ENCODE data around the gene CLCN1.

CLCN1 gene

DNA sequence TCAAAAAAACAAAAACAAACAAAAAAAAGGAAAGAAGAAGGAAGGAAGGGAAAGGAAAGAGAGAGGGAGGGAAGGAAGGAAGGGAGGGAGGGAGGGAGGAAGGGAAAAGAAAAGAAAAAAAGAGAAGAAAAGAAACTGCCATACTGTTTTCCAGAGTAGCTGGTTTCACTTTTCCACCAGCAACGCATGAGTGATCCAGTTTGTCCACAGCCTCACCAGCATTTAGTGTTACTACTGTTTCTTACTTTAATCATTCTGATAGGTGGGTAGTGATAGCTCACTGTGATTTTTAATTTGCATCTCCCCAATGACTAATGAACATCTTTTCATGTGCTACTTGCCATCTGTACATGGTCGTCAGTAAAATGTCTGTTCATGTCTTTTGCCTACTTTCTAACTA, 43.0 kb upstream of the CLCN1 start:
- no peaks in the 10 kb centered on the region for H3K9me3 ChIP-seq (ENCODE audit: low read length)
- no peak overlapping the region for H3K4me3 ChIP-seq (ENCODE audit: low read depth, low read length, poor library complexity, severe bottlenecking)
- H3K36me3 ChIP-seq (ENCODE audit: insufficient read depth, low read length) = peaks cover 23% of the 10 kb centered on the region
- H3K4me2 ChIP-seq (ENCODE audit: low read length) = no peak overlapping the region
- no peak overlapping the region for H3K27ac ChIP-seq (ENCODE audit: low read depth, low read length, poor library complexity, severe bottlenecking)
- H3K27me3 ChIP-seq (ENCODE audit: insufficient read depth, low read length) = no peaks in the 10 kb centered on the region
- no peak overlapping the region for H2AFZ ChIP-seq (ENCODE audit: low read length)
- H3K79me2 ChIP-seq (ENCODE audit: insufficient read depth, low read length) = no peaks in the 10 kb centered on the region
- H4K20me1 ChIP-seq (ENCODE audit: insufficient read depth, low read length) = no peaks in the 10 kb centered on the region
- no peaks in the 10 kb centered on the region for H3F3A ChIP-seq (ENCODE audit: insufficient read depth, low read length)
- TF ChIP-seq, protein P1, sequence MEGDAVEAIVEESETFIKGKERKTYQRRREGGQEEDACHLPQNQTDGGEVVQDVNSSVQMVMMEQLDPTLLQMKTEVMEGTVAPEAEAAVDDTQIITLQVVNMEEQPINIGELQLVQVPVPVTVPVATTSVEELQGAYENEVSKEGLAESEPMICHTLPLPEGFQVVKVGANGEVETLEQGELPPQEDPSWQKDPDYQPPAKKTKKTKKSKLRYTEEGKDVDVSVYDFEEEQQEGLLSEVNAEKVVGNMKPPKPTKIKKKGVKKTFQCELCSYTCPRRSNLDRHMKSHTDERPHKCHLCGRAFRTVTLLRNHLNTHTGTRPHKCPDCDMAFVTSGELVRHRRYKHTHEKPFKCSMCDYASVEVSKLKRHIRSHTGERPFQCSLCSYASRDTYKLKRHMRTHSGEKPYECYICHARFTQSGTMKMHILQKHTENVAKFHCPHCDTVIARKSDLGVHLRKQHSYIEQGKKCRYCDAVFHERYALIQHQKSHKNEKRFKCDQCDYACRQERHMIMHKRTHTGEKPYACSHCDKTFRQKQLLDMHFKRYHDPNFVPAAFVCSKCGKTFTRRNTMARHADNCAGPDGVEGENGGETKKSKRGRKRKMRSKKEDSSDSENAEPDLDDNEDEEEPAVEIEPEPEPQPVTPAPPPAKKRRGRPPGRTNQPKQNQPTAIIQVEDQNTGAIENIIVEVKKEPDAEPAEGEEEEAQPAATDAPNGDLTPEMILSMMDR (IDR thresholded peaks at IDR 0.05; ENCODE audit: low read length) = no peak
- no peak for TF ChIP-seq EZH2 (IDR thresholded peaks at IDR 0.05; ENCODE audit: borderline replicate concordance, low read length)
- H3K9ac ChIP-seq (ENCODE audit: low read length) = no peak overlapping the region
- no peaks in the 10 kb centered on the region for H3K9me2 ChIP-seq (ENCODE audit: low read depth, low read length)
- H3K4me1 ChIP-seq (ENCODE audit: insufficient read depth, low read length, severe bottlenecking) = no peaks in the 10 kb centered on the region

DNA sequence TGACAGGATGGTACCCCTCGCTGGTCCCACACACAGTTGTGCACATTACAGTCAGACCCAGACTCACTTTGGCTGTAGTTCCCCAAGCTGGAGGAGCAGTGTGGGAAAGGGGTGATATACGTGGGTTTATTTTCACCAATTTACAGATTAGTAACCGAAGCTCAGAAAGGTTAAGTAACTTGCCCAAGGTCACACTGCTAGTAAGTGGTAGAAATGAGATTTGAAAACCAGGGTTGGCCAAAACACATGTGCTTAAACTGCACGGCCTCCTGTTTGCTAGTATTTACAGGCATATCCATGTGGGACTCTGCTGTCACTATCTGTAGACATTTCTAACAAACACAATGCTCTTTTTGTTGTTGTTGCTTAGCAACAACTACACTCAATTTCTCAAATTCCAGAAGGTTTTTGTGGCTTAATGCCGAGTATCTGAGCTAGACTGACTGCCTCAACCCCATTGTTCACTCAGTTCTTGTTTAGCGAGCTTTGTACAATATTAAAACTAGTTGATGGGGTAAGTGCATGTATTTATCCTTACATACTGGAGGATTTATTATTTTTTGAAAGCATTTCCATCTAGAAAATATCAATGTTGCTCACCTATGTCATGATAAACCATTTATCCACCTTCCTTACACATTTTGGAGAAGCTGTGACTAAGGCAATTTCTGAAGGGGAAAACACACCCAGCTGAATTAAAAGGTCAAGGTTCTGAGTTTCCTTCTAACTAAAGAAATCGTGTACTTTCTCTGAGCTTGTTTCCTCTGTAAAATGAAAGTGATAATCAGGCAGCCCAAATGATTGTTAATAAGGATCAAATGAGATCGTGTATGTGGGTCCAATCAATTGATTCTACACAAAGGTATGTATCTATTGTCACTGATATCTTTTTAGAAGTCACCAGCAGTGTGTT, 36.5 kb upstream of the CLCN1 start:
- TF ChIP-seq EZH2 (IDR thresholded peaks at IDR 0.05; ENCODE audit: borderline replicate concordance, low read length) = no peak
- TF ChIP-seq, protein P1 (IDR thresholded peaks at IDR 0.05; ENCODE audit: low read length) = no peak
- H3K4me3 ChIP-seq (ENCODE audit: low read depth, low read length, poor library complexity, severe bottlenecking) = no peak overlapping the region
- H3K9me2 ChIP-seq (ENCODE audit: low read depth, low read length) = no peaks in the 10 kb centered on the region
- H4K20me1 ChIP-seq (ENCODE audit: insufficient read depth, low read length) = no peaks in the 10 kb centered on the region
- no peaks in the 10 kb centered on the region for H3K79me2 ChIP-seq (ENCODE audit: insufficient read depth, low read length)
- H3F3A ChIP-seq (ENCODE audit: insufficient read depth, low read length) = no peaks in the 10 kb centered on the region
- H3K27ac ChIP-seq (ENCODE audit: low read depth, low read length, poor library complexity, severe bottlenecking) = no peak overlapping the region
- H2AFZ ChIP-seq (ENCODE audit: low read length) = no peak overlapping the region
- H3K27me3 ChIP-seq (ENCODE audit: insufficient read depth, low read length) = no peaks in the 10 kb centered on the region
- H3K36me3 ChIP-seq (ENCODE audit: insufficient read depth, low read length) = no peaks in the 10 kb centered on the region
- no peak overlapping the region for H3K9ac ChIP-seq (ENCODE audit: low read length)
- H3K4me1 ChIP-seq (ENCODE audit: insufficient read depth, low read length, severe bottlenecking) = peaks cover 8% of the 10 kb centered on the region
- no peak overlapping the region for H3K4me2 ChIP-seq (ENCODE audit: low read length)
- H3K9me3 ChIP-seq (ENCODE audit: low read length) = no peaks in the 10 kb centered on the region

DNA sequence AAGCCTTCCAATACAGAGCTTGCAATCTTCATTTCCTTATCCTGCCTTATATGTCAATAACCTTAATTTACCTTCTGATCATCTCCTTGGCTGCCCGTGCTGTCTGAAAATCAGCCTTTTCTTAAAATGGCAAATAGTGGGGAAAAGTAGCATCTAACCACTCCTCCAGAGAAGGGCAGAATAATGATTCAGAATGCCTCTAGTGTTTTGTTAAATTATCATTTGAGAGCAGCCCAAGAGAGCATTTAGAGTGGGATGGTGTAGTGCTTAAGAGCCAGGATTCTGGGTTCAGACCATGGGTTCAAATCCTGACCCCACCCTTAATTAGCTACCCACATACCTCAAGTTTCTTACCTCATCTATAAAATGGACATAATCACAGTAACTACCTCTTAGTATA, 35.8 kb upstream of the CLCN1 start:
- TF ChIP-seq, protein P1 (IDR thresholded peaks at IDR 0.05; ENCODE audit: low read length) = no peak
- no peak for TF ChIP-seq EZH2 (IDR thresholded peaks at IDR 0.05; ENCODE audit: borderline replicate concordance, low read length)
- H3K9me2 ChIP-seq (ENCODE audit: low read depth, low read length) = no peaks in the 10 kb centered on the region
- no peaks in the 10 kb centered on the region for H3K27me3 ChIP-seq (ENCODE audit: insufficient read depth, low read length)
- no peaks in the 10 kb centered on the region for H3K9me3 ChIP-seq (ENCODE audit: low read length)
- no peak overlapping the region for H3K9ac ChIP-seq (ENCODE audit: low read length)
- H3F3A ChIP-seq (ENCODE audit: insufficient read depth, low read length) = no peaks in the 10 kb centered on the region
- no peak overlapping the region for H3K4me3 ChIP-seq (ENCODE audit: low read depth, low read length, poor library complexity, severe bottlenecking)
- no peaks in the 10 kb centered on the region for H4K20me1 ChIP-seq (ENCODE audit: insufficient read depth, low read length)
- peaks cover 8% of the 10 kb centered on the region for H3K4me1 ChIP-seq (ENCODE audit: insufficient read depth, low read length, severe bottlenecking)
- no peak overlapping the region for H3K4me2 ChIP-seq (ENCODE audit: low read length)
- no peaks in the 10 kb centered on the region for H3K36me3 ChIP-seq (ENCODE audit: insufficient read depth, low read length)
- H2AFZ ChIP-seq (ENCODE audit: low read length) = no peak overlapping the region
- H3K27ac ChIP-seq (ENCODE audit: low read depth, low read length, poor library complexity, severe bottlenecking) = no peak overlapping the region
- H3K79me2 ChIP-seq (ENCODE audit: insufficient read depth, low read length) = no peaks in the 10 kb centered on the region
